ENCODE measurements around the gene RUBCNL. TPM values are rescaled to one million over a fixed set of nuclear protein-coding genes. Genes with fewer than 3 reads are reported as not detected.

Gene RUBCNL
- total and polyA plus RNA-seq, 9 of the 15 experiments (the other 6 are each of a cell fraction or from before 2014, with no cell fraction given): 0.04 to 0.35 (median 0.12) TPM; not detected in 3

DNA sequence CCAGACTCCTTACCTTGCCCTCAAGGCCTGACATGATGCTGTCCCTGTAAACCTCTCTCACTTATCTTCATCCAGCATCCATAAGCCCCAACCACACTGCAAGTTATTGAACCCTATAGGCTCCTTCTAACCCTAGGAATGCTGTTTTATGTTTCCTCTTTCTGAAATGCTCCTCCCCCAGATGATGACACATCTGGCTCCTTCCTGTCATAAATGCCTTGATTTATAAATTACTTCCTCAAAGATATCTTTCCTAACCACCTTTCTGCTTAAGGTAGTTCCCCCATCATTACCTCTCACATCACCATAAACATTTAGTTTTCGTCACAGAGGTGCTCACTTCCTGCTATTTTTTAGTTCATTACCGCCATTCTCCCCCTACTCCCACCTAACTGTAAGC lies 12.3 kb downstream of the RUBCNL start (continued):
- peak; percentile 19; the same call in 1 of the 2 replicates for TF ChIP-seq ETV1 (tag; conservative IDR thresholded peaks at IDR 0.05; ENCODE audit: low read depth)
- TF ChIP-seq, protein P1, sequence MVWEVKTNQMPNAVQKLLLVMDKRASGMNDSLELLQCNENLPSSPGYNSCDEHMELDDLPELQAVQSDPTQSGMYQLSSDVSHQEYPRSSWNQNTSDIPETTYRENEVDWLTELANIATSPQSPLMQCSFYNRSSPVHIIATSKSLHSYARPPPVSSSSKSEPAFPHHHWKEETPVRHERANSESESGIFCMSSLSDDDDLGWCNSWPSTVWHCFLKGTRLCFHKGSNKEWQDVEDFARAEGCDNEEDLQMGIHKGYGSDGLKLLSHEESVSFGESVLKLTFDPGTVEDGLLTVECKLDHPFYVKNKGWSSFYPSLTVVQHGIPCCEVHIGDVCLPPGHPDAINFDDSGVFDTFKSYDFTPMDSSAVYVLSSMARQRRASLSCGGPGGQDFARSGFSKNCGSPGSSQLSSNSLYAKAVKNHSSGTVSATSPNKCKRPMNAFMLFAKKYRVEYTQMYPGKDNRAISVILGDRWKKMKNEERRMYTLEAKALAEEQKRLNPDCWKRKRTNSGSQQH (CRISPR knock-in tag; IDR thresholded peaks at IDR 0.05): no peak
- no peak for TF ChIP-seq MTA3 (IDR thresholded peaks at IDR 0.05; ENCODE audit: borderline replicate concordance)
- TF ChIP-seq SMARCA4 (IDR thresholded peaks at IDR 0.05): 0 out of 2 replicates have a peak, but pooled peaks have one; percentile 16
- no peak for TF ChIP-seq ZKSCAN3 (CRISPR knock-in tag; IDR thresholded peaks at IDR 0.05)
- TF ChIP-seq ARID1B (IDR thresholded peaks at IDR 0.05): peak; percentile 73
- no peak for TF ChIP-seq RREB1 (CRISPR knock-in tag; IDR thresholded peaks at IDR 0.05)
- no peak for TF ChIP-seq HINFP (tag; conservative IDR thresholded peaks at IDR 0.05; ENCODE audit: low read depth)
- peak; percentile 47 for TF ChIP-seq EP300 (IDR thresholded peaks at IDR 0.05; ENCODE audit: low read length)
- no peak for TF ChIP-seq HES1 (IDR thresholded peaks at IDR 0.05; ENCODE audit: low read depth)
- TF ChIP-seq HEY1 (CRISPR knock-in tag; IDR thresholded peaks at IDR 0.05; ENCODE audit: borderline replicate concordance): no peak

Measured in K562 (cell line).